HTERT RPE-1 (cell line): ENCODE measurements around the gene USP47.

ENCODE experiments used
- in situ Hi-C: fragments of 300-500 bp; cut with MboI; formaldehyde crosslinking; loops from 4 replicates; pipeline ENCODE4 v1.14.3; 2020; ENCODE audit warnings: low sequenced_read_pairs

USP47 gene

DNA sequence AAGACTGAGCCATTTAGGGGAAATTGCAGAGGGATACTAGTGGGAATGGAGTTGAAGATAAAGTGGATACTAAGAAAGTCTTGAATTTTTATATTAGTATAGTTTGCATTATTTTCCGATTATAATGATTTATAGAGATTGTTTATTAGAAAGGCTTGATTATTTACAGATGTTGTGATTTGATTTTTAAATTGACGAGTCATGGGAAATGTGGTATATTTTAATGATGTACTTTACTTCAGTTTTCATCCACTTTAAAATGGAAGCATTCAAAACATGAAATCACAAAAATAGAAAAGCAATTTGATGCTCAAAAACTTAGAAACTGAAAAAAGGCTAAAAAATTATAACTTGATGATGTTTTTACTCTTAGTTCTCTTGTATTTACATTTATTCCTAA, 21.2 kb downstream of the USP47 start:
- in situ Hi-C loops: no loop called here

DNA sequence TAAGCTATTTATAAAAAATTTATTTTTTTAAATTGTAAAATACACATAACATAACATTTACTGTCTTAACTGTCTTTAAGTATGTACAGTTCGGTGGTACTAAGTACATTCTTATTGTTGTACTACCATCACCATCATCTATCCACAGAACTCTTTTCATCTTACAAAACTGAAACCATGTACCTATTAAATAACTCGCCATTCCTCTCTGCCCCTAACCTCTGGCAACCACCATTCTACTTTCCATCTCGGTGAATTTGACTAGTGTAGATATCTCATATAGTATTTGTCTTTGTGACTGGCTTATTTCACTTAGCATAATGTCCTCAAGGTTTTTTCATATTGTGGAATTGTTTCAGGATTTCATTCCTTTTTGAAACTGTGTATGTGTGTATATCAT, 22.6 kb downstream of the USP47 start:
- in situ Hi-C loops: no loop called here

DNA sequence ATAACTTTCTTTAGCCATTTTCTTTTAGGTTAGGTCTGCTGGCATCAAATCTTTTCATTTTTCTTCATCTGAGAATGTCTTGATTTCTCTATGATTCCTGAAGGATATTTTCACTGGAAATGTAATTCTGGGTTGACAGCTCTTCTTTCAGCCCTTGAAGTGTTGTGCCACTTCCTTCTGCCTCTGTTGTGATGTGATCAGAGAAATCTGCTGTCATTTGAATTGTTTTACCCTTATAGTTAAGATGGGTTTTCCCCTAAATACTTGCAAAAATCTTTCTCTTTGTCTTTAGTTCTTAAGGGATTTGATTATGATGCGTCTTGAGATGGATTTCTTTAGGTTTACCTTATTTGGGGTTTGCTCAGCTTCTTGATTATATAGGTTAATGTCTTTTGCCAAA, 23.0 kb downstream of the USP47 start:
- in situ Hi-C loops: no loop called here

DNA sequence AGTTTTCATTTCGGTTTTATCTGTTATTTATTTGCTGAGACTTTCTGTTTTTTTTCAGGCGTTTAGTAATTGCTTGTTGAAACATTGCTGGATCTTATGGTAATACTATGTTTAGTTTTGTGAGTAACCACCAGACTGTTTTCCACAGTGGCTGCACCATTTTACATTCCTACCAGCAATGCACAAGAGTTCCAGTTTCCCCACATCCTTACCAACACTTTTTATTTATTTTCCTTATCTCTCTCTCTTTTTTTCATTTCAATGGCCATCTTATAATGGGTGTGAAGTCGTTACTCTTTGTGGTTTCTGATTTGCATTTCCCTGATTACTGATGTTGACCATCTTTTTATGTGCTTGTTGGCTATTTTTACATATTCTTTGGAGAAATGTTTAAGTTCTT, 23.7 kb downstream of the USP47 start:
- in situ Hi-C loops: no loop called here

DNA sequence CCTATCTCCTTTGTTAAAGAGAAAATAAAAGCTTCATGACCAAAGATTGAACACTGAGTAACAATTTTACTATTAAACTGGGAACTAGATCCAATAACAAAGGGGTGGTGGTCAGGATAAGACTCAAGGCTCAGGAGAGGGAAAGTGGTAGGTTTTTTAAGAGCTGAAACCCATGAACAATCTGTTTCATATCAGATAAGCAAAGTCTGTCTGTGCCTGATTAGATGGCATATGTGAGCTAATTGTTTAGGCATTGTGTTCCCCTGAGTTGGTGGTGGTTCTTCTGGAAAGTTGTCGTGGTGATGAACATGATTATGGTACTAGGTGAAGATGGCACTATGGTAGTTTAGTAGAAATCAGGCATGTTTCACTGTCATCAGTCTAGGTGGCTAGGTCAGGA, 24.4 kb downstream of the USP47 start:
- in situ Hi-C loops: no loop called here

DNA sequence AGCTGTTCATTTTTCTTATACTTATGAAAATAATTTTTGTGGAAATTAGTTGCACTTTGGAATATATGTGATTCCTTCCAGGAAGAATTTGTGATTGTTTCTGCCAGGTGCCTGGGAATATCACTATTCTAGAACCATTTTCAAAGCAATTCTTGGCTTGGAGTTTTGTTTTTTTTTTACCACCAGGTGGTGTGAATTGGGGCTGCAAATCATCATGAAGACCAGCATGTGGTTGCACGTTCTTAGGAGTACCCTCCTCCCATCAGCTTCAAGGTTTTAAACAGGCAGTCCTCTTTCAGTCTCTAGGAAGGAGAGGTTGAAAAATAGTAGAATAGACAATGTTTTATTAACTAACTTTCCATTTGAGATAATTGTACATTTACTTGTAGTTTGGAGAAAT, 25.9 kb downstream of the USP47 start:
- in situ Hi-C loops: no loop called here

DNA sequence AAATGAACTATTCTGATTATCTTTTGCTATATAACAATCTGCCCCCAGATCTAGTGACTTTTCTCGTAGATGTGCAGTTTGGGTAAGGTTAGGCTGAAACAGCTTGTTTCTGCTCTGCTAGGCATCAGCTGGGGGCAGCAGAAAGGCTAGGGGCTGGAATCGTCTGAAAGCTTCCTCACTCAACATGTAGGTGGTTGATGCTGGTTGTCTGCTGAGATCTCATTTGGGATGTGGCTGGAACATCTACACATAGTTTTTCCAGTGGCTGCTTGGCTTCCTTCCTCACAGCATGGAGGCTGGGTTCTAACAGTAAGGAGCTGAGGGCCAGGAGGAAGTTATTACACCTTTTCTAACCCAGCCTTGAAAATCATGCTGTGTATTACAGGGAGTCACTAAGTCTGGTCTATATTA, 30.2 kb downstream of the USP47 start:
- in situ Hi-C loops: no loop called here

DNA sequence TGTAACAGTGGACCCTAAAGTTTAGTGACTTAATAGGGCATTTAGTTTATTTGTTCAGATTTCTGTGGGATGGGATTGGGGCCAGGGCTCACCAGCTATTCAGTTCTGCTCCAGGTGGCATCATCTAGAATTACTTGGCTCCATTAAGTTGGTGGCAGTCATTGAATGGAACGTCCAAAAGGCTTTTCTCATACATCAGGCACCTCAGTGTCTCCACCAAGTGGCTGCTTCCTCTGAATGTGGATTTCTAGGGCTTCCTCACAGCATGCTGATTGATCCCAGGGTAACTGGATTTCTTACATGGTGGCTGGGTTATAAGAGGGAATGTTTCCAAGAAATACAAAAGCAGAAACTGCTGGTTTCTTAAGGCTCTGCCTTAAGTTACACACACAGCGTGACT, 34.7 kb downstream of the USP47 start:
- in situ Hi-C loops: no loop called here

DNA sequence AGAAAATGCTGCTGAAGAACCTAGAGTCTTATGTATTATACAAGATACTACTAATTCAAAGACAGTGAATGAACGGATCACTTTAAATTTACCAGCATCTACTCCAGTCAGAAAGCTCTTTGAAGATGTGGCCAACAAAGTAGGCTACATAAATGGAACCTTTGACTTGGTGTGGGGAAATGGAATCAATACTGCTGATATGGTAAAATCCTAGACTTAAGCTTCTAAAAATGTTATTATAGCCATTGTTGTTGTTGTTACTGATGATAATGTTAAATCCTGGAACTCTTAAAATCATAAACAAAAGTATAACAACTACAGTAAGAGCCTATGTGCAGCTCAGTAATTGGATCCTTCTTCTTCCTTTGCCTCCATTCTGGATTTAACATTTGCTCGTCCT, 38.4 kb downstream of the USP47 start:
- in situ Hi-C loops: no loop called here

DNA sequence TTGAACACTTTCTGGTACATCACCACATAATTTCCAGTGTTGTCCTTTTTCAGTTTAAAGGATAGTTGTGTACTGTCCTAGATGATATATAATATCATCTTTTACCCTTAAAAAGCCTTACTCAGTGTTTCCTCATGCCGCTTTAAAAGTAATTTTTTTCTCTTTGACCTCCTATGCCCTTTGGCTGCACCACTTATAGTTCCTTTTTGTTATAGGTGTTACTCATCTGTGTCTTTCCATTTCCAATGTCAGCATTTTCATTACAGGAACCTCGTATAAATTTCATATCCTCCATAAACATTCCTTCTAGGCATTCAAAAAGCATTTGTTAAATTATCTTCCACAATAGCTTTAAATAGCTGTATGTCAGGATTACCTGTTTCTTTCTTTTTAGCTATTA, 40.8 kb downstream of the USP47 start:
- in situ Hi-C loops: no loop called here

DNA sequence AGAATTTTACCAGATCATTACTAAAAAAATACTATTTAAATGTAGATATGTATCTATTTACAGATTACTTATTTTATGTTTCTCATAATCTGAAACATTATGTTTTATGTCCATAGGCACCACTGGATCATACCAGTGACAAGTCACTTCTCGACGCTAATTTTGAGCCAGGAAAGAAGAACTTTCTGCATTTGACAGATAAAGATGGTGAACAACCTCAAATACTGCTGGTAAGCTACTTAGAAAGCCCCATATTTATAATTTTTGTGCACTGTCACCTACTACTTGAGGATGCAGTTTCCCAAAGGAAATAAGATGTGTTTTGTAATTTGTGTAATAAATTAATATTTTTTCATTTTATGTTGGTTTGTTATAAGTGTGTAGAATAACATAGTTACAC, 42.6 kb downstream of the USP47 start:
- in situ Hi-C loops: no loop called here

DNA sequence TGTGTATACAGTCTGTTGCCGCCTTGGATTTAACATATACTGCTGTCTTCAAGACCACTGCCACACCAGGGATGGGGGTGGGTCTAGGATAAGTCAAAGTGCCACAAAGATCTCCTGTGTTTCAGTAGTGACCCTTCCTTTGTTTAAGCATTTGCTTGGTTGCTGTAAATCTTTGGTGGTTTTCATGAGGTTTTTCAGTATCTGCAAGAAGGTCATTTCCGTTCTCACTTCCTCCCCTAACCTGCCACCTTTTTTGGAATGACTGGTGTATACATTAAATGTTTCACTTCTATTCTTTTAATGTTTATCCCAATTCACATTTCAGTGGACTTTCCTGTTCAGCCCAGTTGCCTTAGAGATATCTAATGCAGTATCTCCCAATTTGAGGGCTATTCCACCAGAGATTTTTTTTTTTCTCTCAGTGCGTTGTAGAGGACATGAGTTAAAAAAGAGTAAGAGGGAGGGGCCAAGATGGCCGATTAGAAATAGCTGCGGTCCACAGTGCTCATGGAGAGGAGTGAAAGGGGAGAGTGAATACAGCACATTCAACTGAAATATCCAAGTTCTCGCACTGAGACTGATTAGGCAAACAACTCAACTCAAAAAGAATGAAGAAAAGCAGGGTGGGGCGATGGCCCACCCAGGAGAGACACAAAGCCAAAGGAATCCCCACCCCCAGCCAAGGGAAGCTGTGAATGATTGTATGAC, 43.2 kb downstream of the USP47 start:
- in situ Hi-C loops: no loop called here

DNA sequence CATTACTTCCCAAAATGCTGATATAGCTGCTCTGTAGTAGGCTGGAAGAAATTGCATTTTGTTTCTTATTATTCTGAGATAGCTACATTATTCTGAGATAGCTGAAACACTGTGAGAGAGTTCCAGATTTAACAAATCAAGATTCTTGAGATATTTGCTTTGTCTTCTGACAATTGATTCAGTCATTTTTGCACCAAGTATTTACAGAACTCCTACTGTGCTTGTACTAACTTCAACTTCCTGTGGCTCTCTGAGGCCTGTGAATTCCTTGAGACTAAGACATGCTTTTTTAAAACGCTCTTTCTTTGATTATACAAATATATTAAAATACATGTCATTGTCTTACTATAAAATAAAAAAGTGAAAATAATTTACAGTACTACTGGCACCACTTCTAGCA, 52.7 kb downstream of the USP47 start:
- in situ Hi-C loops: no loop called here

DNA sequence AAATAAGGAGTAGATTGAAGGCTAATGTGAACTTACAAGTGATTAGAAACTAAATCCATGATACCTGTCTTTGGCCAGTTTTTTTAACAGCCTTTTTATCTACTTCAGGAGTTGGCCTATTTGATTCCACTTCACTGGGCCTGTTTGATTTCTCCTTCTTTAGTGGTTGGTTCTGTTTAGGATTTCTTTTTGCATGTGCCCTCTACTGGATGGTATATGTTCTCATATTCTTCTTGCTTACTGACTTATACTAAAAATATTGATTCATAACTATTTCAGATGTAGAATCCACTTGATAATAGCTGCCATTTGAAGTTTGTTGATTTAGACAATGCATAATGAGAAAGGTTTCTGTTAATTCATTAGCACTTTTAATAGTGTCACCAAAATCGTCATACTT, 53.9 kb downstream of the USP47 start:
- in situ Hi-C loops: no loop called here

DNA sequence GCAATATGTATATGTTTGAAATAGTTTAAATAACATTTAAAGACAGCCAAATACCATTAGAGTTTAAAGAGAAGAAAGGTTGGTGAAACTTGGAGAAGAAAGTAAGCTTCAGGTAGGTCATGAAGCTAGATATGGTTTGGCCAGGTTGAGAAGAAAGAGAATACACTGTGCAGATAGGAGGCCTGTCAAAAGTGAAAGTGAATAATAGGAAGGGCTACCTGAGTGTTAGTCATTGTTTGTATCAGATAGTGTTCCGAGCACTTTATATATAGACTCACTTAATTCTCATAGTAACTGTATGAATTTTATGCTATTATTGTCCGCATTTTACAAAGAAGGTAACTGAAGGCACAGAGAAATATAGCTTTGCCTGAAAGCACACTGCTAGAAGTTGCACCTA, 56.9 kb downstream of the USP47 start:
- in situ Hi-C loops: no loop called here

DNA sequence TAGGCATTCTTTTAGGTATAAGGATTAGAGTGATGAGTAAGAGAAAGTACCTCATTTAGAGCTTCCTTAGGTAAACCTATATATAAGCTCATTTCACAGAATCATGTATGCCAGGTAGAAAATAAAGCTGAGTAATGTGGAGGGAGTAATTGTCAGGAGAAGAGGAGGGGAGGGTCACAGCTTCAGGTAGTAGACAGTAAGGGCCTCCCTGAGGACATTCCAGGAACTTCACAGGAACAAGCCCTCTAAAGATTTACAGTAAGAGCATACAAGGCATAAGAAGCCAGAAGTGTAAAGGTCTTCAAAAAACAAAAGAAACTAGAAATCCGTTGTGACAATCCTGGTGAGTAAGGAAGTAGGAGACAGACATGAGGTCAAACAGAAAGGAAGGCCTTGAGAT, 57.6 kb downstream of the USP47 start:
- in situ Hi-C loops: no loop called here

DNA sequence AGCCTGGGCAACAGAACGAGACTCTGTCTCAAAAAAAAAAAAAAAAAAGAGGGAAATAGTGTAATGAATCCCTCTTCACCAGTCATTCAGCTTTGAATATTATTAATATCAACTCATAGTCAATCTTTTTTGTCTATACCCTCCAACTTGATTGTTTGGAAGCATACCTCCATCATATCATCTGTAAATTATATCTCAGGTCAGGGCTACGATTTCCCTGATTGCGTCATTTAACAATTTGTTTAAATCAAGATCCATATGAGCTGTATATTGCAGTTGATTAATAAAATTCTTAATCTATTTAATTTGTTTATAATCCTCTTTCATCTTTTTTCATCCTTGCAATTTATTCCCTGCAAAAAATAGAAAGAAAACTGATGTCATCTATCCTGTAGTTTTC, 60.2 kb downstream of the USP47 start:
- in situ Hi-C loops: no loop called here

DNA sequence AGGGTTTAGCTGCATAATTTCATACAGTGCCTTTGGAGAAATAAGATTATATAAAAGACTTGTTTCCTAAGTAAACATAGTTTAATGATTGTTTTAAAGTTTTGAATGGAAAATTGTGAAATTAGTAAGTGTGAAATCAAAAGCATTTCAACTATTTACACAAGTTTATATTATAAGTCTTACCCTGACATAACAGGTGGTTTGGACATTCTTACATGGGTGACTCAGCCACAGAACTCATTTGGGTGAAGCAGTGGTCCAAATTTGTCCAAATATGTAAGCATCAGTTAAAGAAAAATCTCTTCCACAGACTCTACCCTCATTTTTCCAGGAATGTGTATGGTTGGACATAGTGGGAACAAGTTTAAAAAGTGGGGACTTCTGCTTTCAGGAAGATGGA, 68.0 kb downstream of the USP47 start:
- in situ Hi-C loops: no loop called here

DNA sequence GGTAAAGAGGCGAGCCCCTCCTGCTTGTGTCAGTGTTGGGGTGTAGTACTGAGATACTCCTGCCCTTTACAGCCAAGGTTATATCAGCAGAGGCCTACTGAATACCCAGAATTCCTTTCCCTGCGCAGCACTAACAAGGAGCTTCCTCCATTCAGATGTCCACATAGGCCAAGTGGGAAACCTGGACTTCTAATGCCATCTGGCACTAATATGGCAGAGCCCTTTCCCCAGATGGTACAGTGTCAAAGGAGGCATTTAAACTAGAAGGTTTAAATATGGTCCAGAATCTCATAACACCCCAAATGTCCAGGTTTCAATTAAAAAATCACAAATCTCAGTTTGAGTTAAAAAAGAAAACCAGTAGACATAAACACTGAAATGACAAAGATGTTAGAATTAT, 68.8 kb downstream of the USP47 start:
- in situ Hi-C loops: no loop called here

DNA sequence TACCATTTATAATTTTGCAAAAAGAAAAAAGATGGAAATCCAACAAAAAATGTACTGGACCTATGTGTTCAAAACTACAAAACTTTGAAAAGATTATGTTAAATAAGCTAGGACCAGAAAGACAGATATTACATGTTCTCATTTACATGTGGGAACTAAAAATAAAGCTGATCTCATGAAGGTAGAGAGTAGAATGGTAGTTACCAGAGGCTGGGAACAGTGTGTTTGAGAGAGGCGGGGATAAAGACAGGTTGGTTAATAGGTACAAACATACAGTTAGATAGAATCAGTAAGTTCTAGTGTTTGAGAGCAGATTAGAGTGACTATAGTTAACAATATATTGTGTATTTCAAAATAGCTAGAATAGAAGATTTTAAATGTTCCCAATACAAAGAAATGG, 71.6 kb downstream of the USP47 start:
- in situ Hi-C loops: no loop called here

DNA sequence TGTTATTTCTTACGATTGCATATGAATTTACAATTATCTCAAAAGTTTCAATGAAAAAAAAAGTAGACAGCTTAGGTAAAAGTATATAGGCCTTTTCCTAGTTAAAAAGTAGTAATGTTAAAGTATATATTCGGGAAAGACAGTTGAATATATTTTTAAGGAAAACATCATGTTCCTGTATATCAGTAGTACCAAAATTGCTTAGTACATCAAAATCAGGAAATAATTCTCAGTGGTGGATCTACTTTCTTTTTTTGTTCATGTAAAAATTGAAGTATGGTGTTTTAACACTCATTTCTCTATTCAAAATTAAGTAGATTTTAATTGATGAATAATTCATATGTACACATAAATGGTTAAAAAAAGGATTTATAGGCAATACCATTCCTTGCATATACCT, 73.9 kb downstream of the USP47 start:
- in situ Hi-C loops: no loop called here

DNA sequence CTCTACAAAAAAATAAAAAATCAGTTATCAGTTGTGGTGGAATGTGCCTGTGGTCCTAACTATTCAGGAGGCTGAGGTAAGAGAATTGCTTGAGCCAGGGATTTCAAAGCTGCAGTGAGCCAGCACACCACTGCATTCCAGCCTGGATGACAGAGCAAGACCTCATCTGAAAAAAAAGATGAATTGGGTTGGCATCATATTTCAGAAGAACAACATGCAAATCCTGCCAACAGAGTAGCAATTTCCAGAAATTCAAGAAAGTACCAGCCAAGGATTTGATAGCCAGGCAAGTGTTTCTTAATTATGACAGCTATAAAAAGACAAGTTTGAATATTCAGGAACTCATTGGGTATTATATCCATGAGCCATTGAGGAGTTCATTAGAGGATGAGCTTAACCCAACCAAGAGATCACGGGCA, 75.2 kb downstream of the USP47 start:
- in situ Hi-C loops: no loop called here

DNA sequence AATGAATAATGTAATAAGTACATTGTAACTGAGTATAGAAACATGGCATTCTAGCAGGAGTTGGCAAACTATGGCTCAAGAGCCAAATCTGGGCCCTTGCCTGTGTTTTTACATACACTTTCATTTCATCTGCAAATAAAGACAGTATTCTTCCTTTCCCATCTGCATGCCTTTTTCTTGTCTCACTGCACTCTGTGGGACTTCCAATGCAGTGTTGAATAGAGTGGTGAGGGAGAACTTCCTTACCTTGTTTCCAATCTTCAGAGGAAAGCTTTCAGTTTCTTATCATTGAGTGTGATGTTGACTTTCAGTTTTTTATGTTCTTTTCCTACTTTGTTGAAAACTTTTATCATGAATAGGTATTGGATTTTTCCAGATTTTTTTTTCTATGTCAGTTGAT, 82.1 kb downstream of the USP47 start:
- in situ Hi-C loops: no loop called here

DNA sequence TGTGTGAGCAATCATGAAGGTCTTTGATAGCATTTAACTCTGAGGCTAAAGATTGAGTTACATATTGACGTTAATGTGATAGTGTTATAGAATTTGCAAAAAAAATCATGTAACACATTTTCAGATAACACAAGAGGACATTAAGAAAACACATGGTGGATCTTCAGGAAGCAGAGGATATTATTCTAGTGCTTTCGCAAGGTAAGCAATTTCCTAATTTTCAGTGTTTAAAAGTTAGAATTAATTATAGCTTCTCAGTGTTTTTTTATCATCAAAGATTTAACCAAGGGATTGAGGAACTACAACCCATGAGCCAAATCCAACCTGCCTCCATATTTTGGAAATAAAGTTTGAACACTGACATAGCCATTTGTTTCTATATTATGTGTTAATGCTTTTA, 88.1 kb downstream of the USP47 start:
- in situ Hi-C loops: no loop called here
